HG03039 (cell line): ENCODE measurements around the gene GRIK5.
"Not testable (repeated sequence)": the region's sequence is repeated elsewhere in the genome, so short reads cannot be mapped to it uniquely, and the experiment has no call there.

ENCODE experiments used
- ATAC-seq: cut with Tn5 transposase; IDR thresholded peaks from one replicate; pipeline ENCODE4 v1.9.1; 2021; ENCODE audit warnings: mild to moderate bottlenecking, moderate library complexity; ENCODE audit not compliant: unreplicated experiment

The GRIK5 gene

GRCh38 chr19:42018503-42019193 lies 51.4 kb downstream of the GRIK5 start:
- no peak for ATAC-seq

GRCh38 chr19:42017040-42017439 lies 53.0 kb downstream of the GRIK5 start:
- ATAC-seq, result no peak

- not testable (repeated sequence) for ATAC-seq
Observed at GRCh38 chr19:42012747-42013146, 57.3 kb downstream of the GRIK5 start.

- ATAC-seq, result no peak
Observed at GRCh38 chr19:42010245-42011126, 59.5 kb downstream of the GRIK5 start.

GRCh38 chr19:42006569-42006968 lies 63.4 kb downstream of the GRIK5 start:
- no peak for ATAC-seq

- ATAC-seq, result no peak
Observed at GRCh38 chr19:42005504-42005903, 64.5 kb downstream of the GRIK5 start.

- ATAC-seq, result no peak
Observed at GRCh38 chr19:42003506-42004294, 66.3 kb downstream of the GRIK5 start.

- ATAC-seq, result no peak
Observed at GRCh38 chr19:41999878-42000208, 70.2 kb downstream of the GRIK5 start.

- no peak for ATAC-seq
Observed at GRCh38 chr19:41999071-41999877, 70.7 kb downstream of the GRIK5 start.

- no peak for ATAC-seq
Observed at GRCh38 chr19:41998246-41999020, 71.6 kb downstream of the GRIK5 start.

- no peak for ATAC-seq
Observed at GRCh38 chr19:41997851-41998229, 72.2 kb downstream of the GRIK5 start.

GRCh38 chr19:41997121-41997850 lies 72.7 kb downstream of the GRIK5 start:
- no peak for ATAC-seq

- no peak for ATAC-seq
Observed at GRCh38 chr19:41995959-41996797, 73.8 kb downstream of the GRIK5 start.

- no peak for ATAC-seq
Observed at GRCh38 chr19:41994994-41995958, 74.7 kb downstream of the GRIK5 start.

- no peak for ATAC-seq
Observed at GRCh38 chr19:41994521-41994971, 75.5 kb downstream of the GRIK5 start.

GRCh38 chr19:41993612-41994483 lies 76.2 kb downstream of the GRIK5 start, which contains the start of gene ATP1A3:
ATP1A3 (minus strand) TSS chr19:41994230; CDS start chr19:41994076, 154 bp downstream.
- no peak for ATAC-seq
